AG04450 (cell line): ENCODE results near the gene HDGFL3. TPM values are rescaled to one million over a fixed set of nuclear protein-coding genes. Genes with fewer than 3 reads are reported as not detected.
"Not testable (repeated sequence)": the region's sequence is repeated elsewhere in the genome, so short reads cannot be mapped to it uniquely, and the experiment has no call there.

Experiments used
- CTCF ChIA-PET: fragments of 300-600, 350-600 bp; formaldehyde crosslinking; extraction: SDS; loops from one replicate; lab custom pipeline; 2022; ENCODE audit warnings: antibody characterized with exemption, inconsistent platforms; lab: Charles Lee
- POLR2A ChIA-PET: fragments of 350-600 bp; formaldehyde crosslinking; extraction: SDS; loops from one replicate; lab custom pipeline; 2021; ENCODE audit warnings: antibody characterized with exemption, inconsistent platforms; lab: Yijun Ruan, JAX
- DNase-seq: peaks from one replicate; pipeline ENCODE4 v3.0.0-alpha.2; 2011; ENCODE audit warnings: low read depth, low spot score
- H3K27ac ChIP-seq: one replicate; pipeline ENCODE4 v1.5.1; 2012; ENCODE audit warnings: low read depth, low read length, control low read depth
- H3K27me3 ChIP-seq: one replicate; pipeline ENCODE4 v1.6.0; 2012; ENCODE audit warnings: low read length; ENCODE audit not compliant: control insufficient read depth, insufficient read depth
- H3K4me3 ChIP-seq: 2 replicates; pipeline ENCODE4 v1.5.1; 2011; ENCODE audit warnings: mild to moderate bottlenecking, low read depth, low read length, control low read depth
- H3K9me3 ChIP-seq: 2 replicates; pipeline ENCODE4 v1.5.1; 2012; ENCODE audit warnings: low read length; ENCODE audit not compliant: control insufficient read depth, insufficient read depth
- CTCF ChIP-seq: IDR thresholded peaks from 2 replicates; pipeline ENCODE4 v1.5.1; 2011; ENCODE audit warnings: low read depth, low read length, control low read depth, inconsistent platforms
- polyA plus RNA-seq: library from polyadenylated mRNA; depleted of rRNA; stranded (reverse); fragments of >200 nt; gene quantifications from 2 replicates; pipeline ENCODE4 v1.2.3, GENCODE V29; 2011

The HDGFL3 gene
- polyA plus RNA-seq, 1 experiment, result 71.6 TPM

GRCh38 chr15:83160741-83161140 lies 46.9 kb downstream of the HDGFL3 start:
- Histone ChIP-seq H3K27ac (no peak overlapping the region), H3K4me3 (no peak overlapping the region), H3K9me3 (no peaks in the 10 kb centered on the region), H3K27me3 (no peaks in the 10 kb centered on the region)
- DNase-seq, result no peak
- ChIA-PET POLR2A (no interaction called here), CTCF (no interaction called here)
- no peak for TF ChIP-seq CTCF

GRCh38 chr15:83158393-83158792 lies 49.2 kb downstream of the HDGFL3 start:
- TF ChIP-seq CTCF, result no peak
- DNase-seq, result no peak
- ChIA-PET CTCF (no interaction called here), POLR2A (no interaction called here)
- no peak overlapping the region for H3K27ac ChIP-seq
- H3K4me3 ChIP-seq, result no peak overlapping the region
- H3K9me3 ChIP-seq, result no peaks in the 10 kb centered on the region
- no peaks in the 10 kb centered on the region for H3K27me3 ChIP-seq

- Histone ChIP-seq H3K4me3 (no peak overlapping the region), H3K27ac (no peak overlapping the region), H3K27me3 (no peaks in the 10 kb centered on the region), H3K9me3 (no peaks in the 10 kb centered on the region)
- POLR2A ChIA-PET, result no interaction called here
- no peak for TF ChIP-seq CTCF
- DNase-seq, result no peak
- CTCF ChIA-PET, result no interaction called here
These were observed 51.7 kb downstream of the HDGFL3 start for GRCh38 chr15:83155942-83156341.

GRCh38 chr15:83153288-83153687 lies 54.3 kb downstream of the HDGFL3 start:
- Histone ChIP-seq H3K9me3 (no peaks in the 10 kb centered on the region), H3K27ac (no peak overlapping the region), H3K4me3 (no peak overlapping the region), H3K27me3 (no peaks in the 10 kb centered on the region)
- CTCF ChIA-PET, result no interaction called here
- TF ChIP-seq CTCF, result no peak
- DNase-seq, result no peak
- POLR2A ChIA-PET, result no interaction called here

GRCh38 chr15:83144771-83145170 lies 62.9 kb downstream of the HDGFL3 start:
- POLR2A ChIA-PET, result no interaction called here
- CTCF ChIA-PET, result no interaction called here
- no peak for DNase-seq
- Histone ChIP-seq H3K27ac (no peak overlapping the region), H3K27me3 (no peaks in the 10 kb centered on the region), H3K4me3 (no peak overlapping the region), H3K9me3 (no peaks in the 10 kb centered on the region)
- no peak for TF ChIP-seq CTCF

GRCh38 chr15:83142151-83142550 lies 65.5 kb downstream of the HDGFL3 start:
- POLR2A ChIA-PET, H3K27ac ChIP-seq, H3K9me3 ChIP-seq, H3K4me3 ChIP-seq, CTCF ChIA-PET, DNase-seq, H3K27me3 ChIP-seq: not testable (repeated sequence)
